T-helper 1 cell treated with Interleukin-12 subunit alpha and Interleukin-12 subunit beta and Interleukin-4 antibody, amounts not matched to agents 30 ng/mL and 1 ng/mL, for 36 hours (primary cell): ENCODE measurements around the gene KTN1. TPM values are rescaled to one million over a fixed set of nuclear protein-coding genes. Genes with fewer than 3 reads are reported as not detected.

ENCODE experiments used
- intact Hi-C: fragments of 100-400 bp; cut with micrococcal nuclease; formaldehyde crosslinking; loops from one replicate; pipeline ENCODE4 v1.15.1; 2024
- total RNA-seq: library from RNA; stranded (reverse); gene quantifications from 2 replicates; pipeline ENCODE4 v1.2.3, GENCODE V29; 2022

Gene KTN1
- total RNA-seq, 1 donor from 2014 or later, result 106 TPM

- intact Hi-C loops, result no loop called here
Observed at GRCh38 chr14:55604488-55604887, 24.5 kb downstream of the KTN1 start.

- intact Hi-C loops, result no loop called here
Observed at GRCh38 chr14:55604900-55605418, 25.0 kb downstream of the KTN1 start.

- intact Hi-C loops, result no loop called here
Observed at GRCh38 chr14:55605793-55606192, 25.8 kb downstream of the KTN1 start.

DNA sequence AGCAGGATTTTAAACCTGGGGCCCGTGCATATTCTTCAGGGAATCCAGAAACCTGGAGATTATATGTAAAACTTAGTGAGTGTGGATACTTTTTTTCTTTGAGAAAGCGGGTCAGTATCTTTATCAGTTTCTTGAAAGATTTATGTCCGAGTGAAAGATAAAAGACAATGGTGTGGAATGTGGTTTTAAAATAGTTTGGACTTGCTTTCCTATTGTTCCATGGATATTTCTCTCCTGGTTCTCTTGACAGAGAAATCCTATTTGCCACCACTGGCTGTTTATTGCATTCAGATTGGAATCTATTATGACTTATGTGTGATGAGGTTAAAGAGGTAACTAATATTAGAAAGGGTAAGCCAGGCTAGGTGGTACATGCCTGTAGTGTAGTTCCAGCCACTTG is 27.4 kb downstream of the KTN1 start:
- intact Hi-C loops, result no loop called here

DNA sequence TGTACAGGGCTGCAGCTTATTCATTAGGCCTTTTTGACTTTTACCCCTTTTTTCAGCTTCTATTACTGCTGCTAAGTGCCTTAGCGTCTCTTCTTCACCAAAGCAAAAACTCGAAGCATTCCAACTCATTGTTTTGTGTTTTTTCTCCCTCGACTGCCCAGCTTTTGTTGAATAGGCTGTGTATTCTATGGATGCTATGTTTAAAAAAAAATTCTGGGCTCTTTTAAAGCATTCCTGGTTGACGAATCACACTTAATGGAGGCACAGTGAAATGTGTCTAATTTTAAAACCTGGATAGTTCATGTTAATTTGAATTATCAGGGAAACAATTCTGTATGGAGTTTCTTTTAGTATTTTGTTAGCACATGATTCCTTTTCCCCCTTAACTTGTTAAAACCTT is 29.7 kb downstream of the KTN1 start:
- intact Hi-C loops, result no loop called here

DNA sequence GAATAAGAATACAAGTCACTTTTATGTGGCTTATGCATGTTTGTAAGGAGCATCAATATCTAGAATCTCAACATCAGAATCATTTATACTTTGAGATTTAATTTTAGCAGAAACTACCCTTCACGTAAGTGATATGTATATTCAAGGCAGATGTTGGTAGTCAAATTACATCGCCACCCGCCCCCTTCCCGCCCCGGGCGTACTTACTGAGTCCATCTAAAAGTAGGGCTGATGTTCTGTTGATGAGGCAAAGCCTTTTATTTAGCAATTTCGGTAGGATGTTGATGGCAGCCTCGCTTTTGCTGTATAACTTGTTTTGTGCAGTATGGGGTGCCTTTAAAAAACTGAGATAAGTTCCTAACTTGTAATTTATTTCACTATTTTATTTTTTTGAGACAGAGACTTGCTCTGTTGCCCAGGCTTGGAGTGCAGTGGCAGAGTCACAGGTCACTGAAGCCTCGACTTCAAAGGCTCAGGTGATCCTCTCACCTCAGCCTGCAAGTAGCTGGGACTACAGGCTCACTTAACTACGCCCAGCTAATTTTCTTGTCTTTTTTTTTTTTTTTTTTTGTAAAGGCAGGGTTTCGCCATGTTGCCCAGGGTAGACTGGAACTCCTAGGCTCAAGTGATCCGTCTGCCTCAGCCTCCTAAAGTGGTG is 30.8 kb downstream of the KTN1 start:
- intact Hi-C loops, result no loop called here

DNA sequence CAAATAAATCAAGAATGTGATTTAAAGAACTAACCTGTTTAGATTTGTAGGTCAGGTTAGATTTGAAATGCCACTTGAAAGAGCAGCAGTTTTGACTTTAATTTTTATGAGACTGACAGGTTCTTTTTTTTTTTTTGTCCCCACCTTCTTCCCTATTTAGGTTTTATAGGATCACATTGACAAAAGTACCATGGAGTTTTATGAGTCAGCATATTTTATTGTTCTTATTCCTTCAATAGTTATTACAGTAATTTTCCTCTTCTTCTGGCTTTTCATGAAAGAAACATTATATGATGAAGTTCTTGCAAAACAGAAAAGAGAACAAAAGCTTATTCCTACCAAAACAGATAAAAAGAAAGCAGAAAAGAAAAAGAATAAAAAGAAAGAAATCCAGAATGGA is 31.9 kb downstream of the KTN1 start:
- intact Hi-C loops, result no loop called here

- intact Hi-C loops, result no loop called here
Observed at GRCh38 chr14:55614304-55614703, 34.3 kb downstream of the KTN1 start.

- intact Hi-C loops, result no loop called here
Observed at GRCh38 chr14:55620277-55620676, 40.3 kb downstream of the KTN1 start.

- intact Hi-C loops, result no loop called here
Observed at GRCh38 chr14:55620981-55621380, 41.0 kb downstream of the KTN1 start.

DNA sequence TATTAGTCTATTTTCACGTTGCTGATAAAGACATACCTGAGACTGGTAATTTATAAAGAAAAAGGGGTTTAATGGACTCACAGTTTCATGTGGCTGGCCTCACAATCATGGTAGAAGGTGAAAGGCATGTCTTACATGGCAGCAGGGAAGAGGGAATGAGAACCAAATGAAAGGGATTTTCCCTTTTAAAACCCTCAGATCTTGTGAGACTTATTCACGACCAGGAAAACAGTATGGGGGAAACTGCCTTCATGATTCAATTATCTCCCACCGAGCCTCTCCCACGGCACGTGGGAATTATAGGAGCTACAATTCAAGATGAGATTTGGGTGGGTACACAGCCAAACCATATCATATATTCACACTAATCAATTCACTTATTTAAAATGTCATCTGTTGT is 41.4 kb downstream of the KTN1 start:
- intact Hi-C loops, result no loop called here

- intact Hi-C loops, result no loop called here
Observed at GRCh38 chr14:55624913-55625312, 44.9 kb downstream of the KTN1 start.

DNA sequence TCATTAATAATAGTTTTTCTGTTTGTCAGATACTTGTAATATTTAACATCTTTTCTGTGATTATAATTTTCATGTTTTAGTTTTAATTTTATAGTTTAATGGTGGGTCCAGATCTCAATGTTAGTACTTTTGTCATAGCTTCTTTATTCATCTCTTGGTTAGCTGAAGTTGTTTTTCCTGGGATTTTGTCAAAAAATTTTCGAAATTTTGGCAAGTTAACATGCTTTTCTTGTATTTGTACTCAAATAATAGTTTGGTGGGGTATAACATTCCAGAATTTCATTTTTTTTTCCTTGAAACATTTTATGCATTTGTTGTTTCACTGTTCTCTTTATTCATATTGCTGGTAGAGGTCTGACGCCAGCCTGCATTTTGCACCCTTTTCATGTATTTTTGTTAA is 45.5 kb downstream of the KTN1 start:
- intact Hi-C loops, result no loop called here

DNA sequence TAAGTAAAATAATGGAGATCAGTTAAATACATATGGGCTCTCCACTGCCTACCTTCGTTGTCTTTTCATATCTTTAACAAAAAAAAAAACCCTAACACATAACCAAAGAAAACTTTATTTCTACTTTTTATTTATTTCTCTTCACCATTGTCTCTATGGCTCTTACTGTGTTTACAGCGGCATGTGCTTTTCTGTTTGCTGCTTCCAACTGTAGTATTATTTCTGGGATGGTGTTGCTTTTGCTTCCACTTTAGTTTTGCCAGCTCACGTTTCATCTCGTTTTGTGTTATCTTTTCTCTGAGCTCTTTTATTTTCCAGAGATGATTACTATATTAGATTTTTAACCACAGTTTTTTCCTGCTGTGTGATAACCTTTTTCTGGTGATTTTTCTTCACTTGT is 46.1 kb downstream of the KTN1 start:
- intact Hi-C loops, result no loop called here

GRCh38 chr14:55628426-55628825 is 48.4 kb downstream of the KTN1 start:
- intact Hi-C loops, result no loop called here

GRCh38 chr14:55638665-55639064 is 58.7 kb downstream of the KTN1 start:
- intact Hi-C loops, result no loop called here

GRCh38 chr14:55641290-55641689 is 61.3 kb downstream of the KTN1 start:
- intact Hi-C loops, result no loop called here

DNA sequence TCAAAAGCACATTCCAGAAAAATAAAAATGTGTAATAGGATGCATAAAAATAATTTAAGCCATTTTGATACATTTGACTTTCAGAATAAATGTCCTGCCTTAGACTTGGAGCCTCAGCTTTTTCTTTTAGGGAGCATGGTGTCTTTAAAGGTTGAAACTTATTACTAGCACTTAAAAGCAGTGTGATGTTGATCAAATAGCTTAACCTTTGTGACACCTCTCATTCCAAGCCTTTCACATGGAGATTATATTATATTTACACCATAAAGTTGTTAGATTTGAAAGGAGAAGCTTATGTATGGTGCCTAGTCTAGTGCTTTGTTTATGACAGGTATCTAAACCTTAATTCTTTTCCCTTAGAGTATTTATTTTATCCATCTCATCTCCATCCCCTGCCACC is 61.9 kb downstream of the KTN1 start:
- intact Hi-C loops, result no loop called here

DNA sequence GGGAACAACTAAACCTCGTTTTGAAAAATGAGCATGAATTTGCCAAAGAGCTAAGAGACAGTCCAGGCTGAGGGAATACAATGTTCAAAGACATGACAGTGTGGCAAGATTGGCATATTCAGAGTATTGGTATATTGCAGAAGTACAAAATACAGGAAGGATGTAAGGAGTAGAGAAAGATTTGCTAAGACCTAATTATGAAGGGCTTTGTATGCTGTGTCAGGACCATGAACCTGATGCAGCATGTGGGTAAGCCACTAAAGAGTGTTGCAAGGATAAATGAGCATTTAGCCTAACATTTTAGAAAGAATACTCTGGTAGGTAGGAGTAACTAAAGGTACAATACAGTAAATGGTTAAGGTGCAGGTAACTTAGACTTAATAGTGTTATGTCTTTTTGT is 65.1 kb downstream of the KTN1 start:
- intact Hi-C loops, result no loop called here

DNA sequence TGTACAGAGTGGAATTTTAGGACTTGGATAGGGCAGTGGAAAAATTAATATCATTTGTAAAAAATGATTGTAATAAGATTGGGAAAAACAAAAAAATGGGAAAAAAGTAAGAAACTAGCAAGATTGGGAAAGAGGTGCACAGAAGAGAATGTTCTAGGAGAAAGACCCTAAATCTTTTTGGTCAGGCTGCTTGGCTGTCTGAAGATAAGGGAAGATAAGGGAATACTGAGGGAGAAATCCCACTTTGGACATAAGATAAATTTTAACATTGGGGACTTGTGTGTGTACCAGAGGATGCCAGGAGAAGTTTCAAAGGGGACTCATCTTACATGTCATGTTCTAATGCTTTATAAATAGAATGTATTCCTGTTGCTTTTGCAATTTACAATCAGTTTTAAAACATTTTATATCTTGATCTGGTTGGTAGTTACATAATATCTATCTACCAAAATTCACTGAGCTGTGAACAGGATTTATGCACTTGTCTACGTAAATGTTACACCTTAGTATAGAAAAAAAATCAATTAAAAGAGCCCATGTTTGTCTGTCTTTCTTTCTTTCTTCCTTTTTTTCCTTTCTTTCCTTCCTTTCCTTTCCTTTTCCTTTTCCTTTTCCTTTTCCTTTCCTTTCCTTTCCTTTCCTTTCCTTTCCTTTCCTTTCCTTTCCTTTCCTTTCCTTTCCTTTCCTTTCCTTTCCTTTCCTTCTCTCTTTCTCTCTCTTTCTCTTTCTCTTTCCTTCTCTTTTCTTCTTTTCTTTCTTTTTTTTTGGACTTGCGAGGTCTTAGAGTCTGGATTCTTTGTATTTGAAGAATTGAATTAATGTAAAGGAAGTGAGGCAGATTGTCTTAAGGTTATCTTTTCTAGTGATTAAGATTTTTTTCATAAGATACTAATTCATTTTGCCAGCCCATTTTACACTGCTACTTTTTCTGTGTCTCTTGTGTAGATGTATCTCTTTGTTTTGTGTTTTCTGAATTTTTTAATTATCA is 66.1 kb downstream of the KTN1 start:
- intact Hi-C loops, result no loop called here

GRCh38 chr14:55650992-55651391 is 71.0 kb downstream of the KTN1 start:
- intact Hi-C loops, result no loop called here

- intact Hi-C loops, result no loop called here
Observed at GRCh38 chr14:55654243-55654642, 74.2 kb downstream of the KTN1 start.
